HG03558 (cell line): Measurements from ENCODE around the gene CAST.
A peak's percentile ranks its signal among the peaks of the same experiment; 100 is the strongest.

Source experiments
- ATAC-seq: cut with Tn5 transposase; IDR thresholded peaks from one replicate; pipeline ENCODE4 v1.9.1; 2021; ENCODE audit warnings: moderate number of reproducible peaks; ENCODE audit not compliant: unreplicated experiment; ENCODE audit errors: extremely low read depth

The CAST gene

GRCh38 chr5:96706433-96707111, 44.4 kb downstream of the CAST start:
- ATAC-seq, result no peak

- no peak for ATAC-seq
These were observed 46.4 kb downstream of the CAST start for GRCh38 chr5:96708600-96708999.

- no peak for ATAC-seq
These were observed 47.1 kb downstream of the CAST start for GRCh38 chr5:96709152-96709821.

- ATAC-seq, result no peak
These were observed 50.0 kb downstream of the CAST start for GRCh38 chr5:96712100-96712746.

GRCh38 chr5:96714450-96714849, 52.3 kb downstream of the CAST start:
- no peak for ATAC-seq

- peak; percentile 64 for ATAC-seq
These were observed 52.8 kb downstream of the CAST start for GRCh38 chr5:96714951-96715451.

- no peak for ATAC-seq
These were observed 53.8 kb downstream of the CAST start for GRCh38 chr5:96716007-96716406.

- no peak for ATAC-seq
These were observed 54.5 kb downstream of the CAST start for GRCh38 chr5:96716716-96717115.

GRCh38 chr5:96717874-96718273, 55.7 kb downstream of the CAST start:
- ATAC-seq, result no peak

- no peak for ATAC-seq
These were observed 56.5 kb downstream of the CAST start for GRCh38 chr5:96718635-96719077.

GRCh38 chr5:96720408-96720807, 58.2 kb downstream of the CAST start:
- no peak for ATAC-seq

GRCh38 chr5:96721351-96721977, 59.3 kb downstream of the CAST start:
- ATAC-seq, result no peak

GRCh38 chr5:96725257-96725656, 63.1 kb downstream of the CAST start:
- no peak for ATAC-seq

- ATAC-seq, result no peak
These were observed 64.6 kb downstream of the CAST start for GRCh38 chr5:96726802-96727201.

GRCh38 chr5:96729156-96729555, 67.0 kb downstream of the CAST start:
- ATAC-seq, result no peak

- ATAC-seq, result no peak
These were observed 68.4 kb downstream of the CAST start for GRCh38 chr5:96730586-96730985.

- ATAC-seq, result no peak
These were observed 71.8 kb downstream of the CAST start for GRCh38 chr5:96733771-96734500.

GRCh38 chr5:96734871-96735325, 72.7 kb downstream of the CAST start:
- no peak for ATAC-seq

- no peak for ATAC-seq
These were observed 74.8 kb downstream of the CAST start for GRCh38 chr5:96736937-96737336.

- ATAC-seq, result no peak
These were observed 78.9 kb downstream of the CAST start for GRCh38 chr5:96741106-96741505.
